Neural cell (in vitro differentiated cells): ENCODE results near the gene ARSJ. TPM values are rescaled to one million over a fixed set of nuclear protein-coding genes. Genes with fewer than 3 reads are reported as not detected.

Source experiments
- H2AFZ ChIP-seq: fragments of 200-600, 300-800 bp; sonication (generic), shearing (Covaris generic); 2 replicates; pipeline ENCODE4 v1.6.0; 2014; ENCODE audit warnings: low read depth, mild to moderate bottlenecking, antibody characterized with exemption, low read length, moderate library complexity
- H3F3A ChIP-seq: fragments of 200-600 bp; shearing (Covaris generic); 2 replicates; pipeline ENCODE4 v1.6.1; 2016; ENCODE audit warnings: mild to moderate bottlenecking, moderate library complexity, mixed read lengths, antibody characterized with exemption, low read length; ENCODE audit not compliant: insufficient read depth, poor library complexity, severe bottlenecking
- H3K27ac ChIP-seq: fragments of 200-600, 300-800 bp; sonication (generic), shearing (Covaris generic); 2 replicates; pipeline ENCODE4 v1.5.1; 2014; ENCODE audit warnings: mild to moderate bottlenecking, low read length, moderate library complexity
- H3K27me3 ChIP-seq: fragments of 300-800, 200-600 bp; sonication (generic), shearing (Covaris generic); 2 replicates; pipeline ENCODE4 v1.6.0; 2014; ENCODE audit warnings: mild to moderate bottlenecking, low read depth, low read length, moderate library complexity; ENCODE audit not compliant: insufficient read depth
- H3K36me3 ChIP-seq: fragments of 300-800, 200-600 bp; sonication (generic), shearing (Covaris generic); 2 replicates; pipeline ENCODE4 v1.5.1; 2014; ENCODE audit warnings: mild to moderate bottlenecking, antibody characterized with exemption, low read length, moderate library complexity; ENCODE audit not compliant: insufficient read depth
- H3K4me2 ChIP-seq: fragments of 300-800, 200-600 bp; sonication (generic), shearing (Covaris generic); 2 replicates; pipeline ENCODE4 v1.6.0; 2014; ENCODE audit warnings: mild to moderate bottlenecking, low read length
- H3K4me3 ChIP-seq: fragments of 300-800, 200-600 bp; sonication (generic), shearing (Covaris generic); 2 replicates; pipeline ENCODE4 v1.5.1; 2014; ENCODE audit warnings: mild to moderate bottlenecking, low read length, moderate library complexity
- H3K79me2 ChIP-seq: fragments of 200-600 bp; shearing (Covaris generic); replicated peaks from 2 replicates; pipeline ENCODE4 v1.6.0; 2014; ENCODE audit warnings: mild to moderate bottlenecking, low read length, moderate library complexity; ENCODE audit not compliant: insufficient read depth
- H3K9ac ChIP-seq: fragments of 300-800, 200-600 bp; sonication (generic), shearing (Covaris generic); 2 replicates; pipeline ENCODE4 v1.6.1; 2016; ENCODE audit warnings: mild to moderate bottlenecking, low read length, mixed read lengths
- H3K9me2 ChIP-seq: fragments of 200-600 bp; shearing (Covaris generic); 2 replicates; pipeline ENCODE4 v1.6.1; 2016; ENCODE audit warnings: mild to moderate bottlenecking, low read length, mixed read lengths; ENCODE audit not compliant: insufficient read depth
- H3K9me3 ChIP-seq: fragments of 200-600, 300-800 bp; sonication (generic), shearing (Covaris generic); 2 replicates; pipeline ENCODE4 v1.6.1; 2016; ENCODE audit warnings: mild to moderate bottlenecking, mixed run types, low read length, moderate library complexity, mixed read lengths
- H4K20me1 ChIP-seq: fragments of 200-600 bp; shearing (Covaris generic); 2 replicates; pipeline ENCODE4 v1.6.1; 2016; ENCODE audit warnings: mild to moderate bottlenecking, mixed run types; ENCODE audit not compliant: insufficient read depth
- CTCF ChIP-seq: fragments of 450-650 bp; IDR thresholded peaks from 2 replicates; pipeline ENCODE4 v1.5.1; 2014; ENCODE audit warnings: antibody characterized with exemption, mild to moderate bottlenecking, moderate library complexity; ENCODE audit not compliant: poor library complexity, severe bottlenecking
- EP300 ChIP-seq: fragments of 450-650 bp; conservative IDR thresholded peaks from 2 replicates; pipeline ENCODE4 v1.6.1; 2014; ENCODE audit warnings: antibody characterized with exemption, mild to moderate bottlenecking, moderate library complexity; ENCODE audit not compliant: poor library complexity, severe bottlenecking
- EZH2 ChIP-seq: fragments of 200-600, 300-800 bp; shearing (Covaris generic), sonication (generic); IDR thresholded peaks from 2 replicates; pipeline ENCODE4 v1.6.1; 2014; ENCODE audit warnings: antibody characterized with exemption, low read length, borderline replicate concordance, mild to moderate bottlenecking; ENCODE audit not compliant: insufficient read depth, poor library complexity, severe bottlenecking
- MXI1 ChIP-seq: fragments of 450-650 bp; conservative IDR thresholded peaks from 2 replicates; pipeline ENCODE4 v1.6.1; 2014; ENCODE audit warnings: antibody characterized with exemption, mild to moderate bottlenecking; ENCODE audit not compliant: poor library complexity, severe bottlenecking
- POLR2AphosphoS5 ChIP-seq: IDR thresholded peaks from 2 replicates; pipeline ENCODE4 v1.6.1; 2012
- RAD21 ChIP-seq: fragments of 450-650 bp; conservative IDR thresholded peaks from 2 replicates; pipeline ENCODE4 v1.6.1; 2014; ENCODE audit warnings: antibody characterized with exemption, mild to moderate bottlenecking, moderate library complexity
- REST ChIP-seq: IDR thresholded peaks from 2 replicates; pipeline ENCODE4 v1.6.1; 2012; ENCODE audit warnings: borderline replicate concordance
- SMC3 ChIP-seq: fragments of 450-650 bp; conservative IDR thresholded peaks from 2 replicates; pipeline ENCODE4 v1.6.1; 2014; ENCODE audit warnings: antibody characterized with exemption, mild to moderate bottlenecking, moderate library complexity; ENCODE audit not compliant: poor library complexity
- TAF1 ChIP-seq: IDR thresholded peaks from 2 replicates; pipeline ENCODE4 v1.6.1; 2012; ENCODE audit warnings: low read depth
- polyA plus RNA-seq: library from polyadenylated mRNA; depleted of rRNA; stranded (reverse); fragments of >200 nt; gene quantifications from 2 replicates; pipeline ENCODE4 v1.2.3, GENCODE V29; 2014

ARSJ gene
- polyA plus RNA-seq, 1 donor from 2014 or later, result 0.10 TPM

- TF ChIP-seq EZH2 (no peak), TAF1 (no peak)
- H4K20me1 ChIP-seq, result no peaks in the 10 kb centered on the region
- no peak overlapping the region for H3K9ac ChIP-seq
- no peaks in the 10 kb centered on the region for H3K9me3 ChIP-seq
- no peak overlapping the region for H3K4me2 ChIP-seq
- H3K27me3 ChIP-seq, result no peaks in the 10 kb centered on the region
- no peaks in the 10 kb centered on the region for H3K36me3 ChIP-seq
- H3K4me3 ChIP-seq, result no peak overlapping the region
- no peaks in the 10 kb centered on the region for H3K79me2 ChIP-seq
- no peak overlapping the region for H2AFZ ChIP-seq
- H3K9me2 ChIP-seq, result no peaks in the 10 kb centered on the region
- H3F3A ChIP-seq, result no peaks in the 10 kb centered on the region
- no peak overlapping the region for H3K27ac ChIP-seq
Measured at GRCh38 chr4:113947484-113947883, 32.0 kb downstream of the ARSJ start.

- Histone ChIP-seq H4K20me1 (no peaks in the 10 kb centered on the region), H3K27ac (no peak overlapping the region), H3K79me2 (no peaks in the 10 kb centered on the region), H3K9ac (no peak overlapping the region), H3K4me2 (no peak overlapping the region), H3K27me3 (no peaks in the 10 kb centered on the region), H3K36me3 (no peaks in the 10 kb centered on the region), H3F3A (no peaks in the 10 kb centered on the region), H3K9me3 (no peaks in the 10 kb centered on the region), H3K9me2 (no peaks in the 10 kb centered on the region), H3K4me3 (no peak overlapping the region), H2AFZ (no peak overlapping the region)
- TF ChIP-seq REST, result no peak
- TF ChIP-seq RAD21, result no peak
- TF ChIP-seq CTCF, result no peak
- no peak for TF ChIP-seq POLR2AphosphoS5
- no peak for TF ChIP-seq EP300
- TF ChIP-seq EZH2, result no peak
- TF ChIP-seq TAF1, result no peak
- TF ChIP-seq SMC3, result no peak
- no peak for TF ChIP-seq MXI1
Measured at GRCh38 chr4:113945906-113946305, 33.5 kb downstream of the ARSJ start.

DNA sequence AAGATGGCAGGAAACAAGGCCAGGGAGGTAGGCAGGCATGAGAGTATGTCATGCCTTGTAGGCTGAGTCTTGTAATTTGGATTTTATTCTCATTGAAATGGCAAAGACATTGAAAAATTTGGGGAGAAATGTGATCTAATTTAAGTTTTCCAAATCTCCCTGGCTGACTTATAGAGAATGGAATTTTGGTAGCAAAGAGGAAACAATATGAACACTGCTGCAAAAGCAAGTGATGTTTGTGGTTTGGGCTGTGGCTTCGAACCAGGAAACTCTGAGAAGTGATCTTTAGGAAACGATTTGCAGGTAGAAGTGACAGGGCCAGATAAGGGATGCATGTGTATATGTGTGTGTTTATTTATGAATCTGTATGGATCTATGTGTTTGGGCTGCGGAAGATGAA lies 35.6 kb downstream of the ARSJ start:
- no peak overlapping the region for H3K4me3 ChIP-seq
- no peak overlapping the region for H3K4me2 ChIP-seq
- no peaks in the 10 kb centered on the region for H3K36me3 ChIP-seq
- no peaks in the 10 kb centered on the region for H3K9me2 ChIP-seq
- H3K79me2 ChIP-seq, result no peaks in the 10 kb centered on the region
- no peaks in the 10 kb centered on the region for H3K9me3 ChIP-seq
- no peak overlapping the region for H3K27ac ChIP-seq
- TF ChIP-seq EZH2 (no peak), RAD21 (no peak), SMC3 (no peak), MXI1 (no peak), CTCF (no peak), REST (no peak), POLR2AphosphoS5 (no peak), TAF1 (no peak), EP300 (no peak)
- no peak overlapping the region for H3K9ac ChIP-seq
- no peaks in the 10 kb centered on the region for H3K27me3 ChIP-seq
- no peak overlapping the region for H2AFZ ChIP-seq
- H4K20me1 ChIP-seq, result no peaks in the 10 kb centered on the region
- no peaks in the 10 kb centered on the region for H3F3A ChIP-seq
